ENCODE results near the gene APC. TPM values are rescaled to one million over a fixed set of nuclear protein-coding genes. Genes with fewer than 3 reads are reported as not detected.
A peak's percentile ranks its signal among the peaks of the same experiment; 100 is the strongest.

Gene APC
- total RNA-seq, 1 donor from 2014 or later: 62.9 TPM

- no peak for DNase-seq (ENCODE audit: low read depth in 2 of 2)
Observed at GRCh38 chr5:112784726-112785125, 47.0 kb downstream of the APC start.

- no peak for DNase-seq (ENCODE audit: low read depth in 2 of 2)
Observed at GRCh38 chr5:112787261-112787660, 49.6 kb downstream of the APC start.

GRCh38 chr5:112787896-112788295 is 50.2 kb downstream of the APC start:
- DNase-seq (ENCODE audit: low read depth in 2 of 2): no peak

GRCh38 chr5:112793201-112793600 is 55.5 kb downstream of the APC start:
- DNase-seq (ENCODE audit: low read depth in 2 of 2): no peak

- DNase-seq (ENCODE audit: low read depth in 2 of 2): no peak
Observed at GRCh38 chr5:112794410-112794809, 56.7 kb downstream of the APC start.

- no peak for DNase-seq (ENCODE audit: low read depth in 2 of 2)
Observed at GRCh38 chr5:112795342-112795741, 57.7 kb downstream of the APC start.

- peak in 1 of 2 donors; percentile 86 for DNase-seq (ENCODE audit: low read depth in 2 of 2)
Observed at GRCh38 chr5:112795944-112796678, 58.4 kb downstream of the APC start.

GRCh38 chr5:112799661-112800060 is 62.0 kb downstream of the APC start:
- DNase-seq (ENCODE audit: low read depth in 2 of 2): no peak

- DNase-seq (ENCODE audit: low read depth in 2 of 2): no peak
Observed at GRCh38 chr5:112800891-112801290, 63.2 kb downstream of the APC start.

- no peak for DNase-seq (ENCODE audit: low read depth in 2 of 2)
Observed at GRCh38 chr5:112811023-112811422, 73.3 kb downstream of the APC start.

GRCh38 chr5:112812549-112812948 is 74.9 kb downstream of the APC start:
- DNase-seq (ENCODE audit: low read depth in 2 of 2): no peak

- DNase-seq (ENCODE audit: low read depth in 2 of 2): no peak
Observed at GRCh38 chr5:112820246-112820645, 82.6 kb downstream of the APC start.

- no peak for DNase-seq (ENCODE audit: low read depth in 2 of 2)
Observed at GRCh38 chr5:112822456-112822855, 84.8 kb downstream of the APC start.

- DNase-seq (ENCODE audit: low read depth in 2 of 2): no peak
Observed at GRCh38 chr5:112823181-112823580, 85.5 kb downstream of the APC start.

GRCh38 chr5:112823656-112824055 is 86.0 kb downstream of the APC start:
- DNase-seq (ENCODE audit: low read depth in 2 of 2): no peak

- no peak for DNase-seq (ENCODE audit: low read depth in 2 of 2)
Observed at GRCh38 chr5:112824197-112824596, 86.5 kb downstream of the APC start.

GRCh38 chr5:112830378-112830777 is 92.7 kb downstream of the APC start:
- DNase-seq (ENCODE audit: low read depth in 2 of 2): no peak

- DNase-seq (ENCODE audit: low read depth in 2 of 2): no peak
Observed at GRCh38 chr5:112833971-112834370, 96.3 kb downstream of the APC start.

- no peak for DNase-seq (ENCODE audit: low read depth in 2 of 2)
Observed at GRCh38 chr5:112844489-112844888, 106.8 kb downstream of the APC start.

- DNase-seq (ENCODE audit: low read depth in 2 of 2): no peak
Observed at GRCh38 chr5:112846556-112846955, 108.9 kb downstream of the APC start.

- DNase-seq (ENCODE audit: low read depth in 2 of 2): no peak
Observed at GRCh38 chr5:112847306-112847705, 109.6 kb downstream of the APC start.

GRCh38 chr5:112848116-112848811 is 110.6 kb downstream of the APC start:
- DNase-seq (ENCODE audit: low read depth in 2 of 2): peak; percentile 75 to 77

GRCh38 chr5:112849912-112850311 is 112.2 kb downstream of the APC start:
- no peak for DNase-seq (ENCODE audit: low read depth in 2 of 2)

Data from lung microvascular endothelial cell (primary cell).